Prostate gland (tissue), 2 donors: ENCODE data around the gene COL4A3.

Experiments
- POLR2AphosphoS5 ChIP-seq: sonication (generic); formaldehyde crosslinking; IDR thresholded peaks from one replicate; pipeline ENCODE4 v1.6.1; 2017; ENCODE audit warnings: antibody characterized with exemption
- TF ChIP-seq, protein P1 (sequence below), 4 experiments: fragments of 200-600 bp in 2 of 4; fragments of 450-650 bp in 2 of 4; sonication (generic) in 2 of 4; IDR thresholded peaks; 1 replicate in 3 of 4; 2 replicates in 1 of 4; pipeline ENCODE4 v1.5.1; 2016 to 2019; ENCODE audit warnings: antibody characterized with exemption in 4 of 4, mild to moderate bottlenecking in 2 of 4, moderate library complexity in 2 of 4

DNA sequence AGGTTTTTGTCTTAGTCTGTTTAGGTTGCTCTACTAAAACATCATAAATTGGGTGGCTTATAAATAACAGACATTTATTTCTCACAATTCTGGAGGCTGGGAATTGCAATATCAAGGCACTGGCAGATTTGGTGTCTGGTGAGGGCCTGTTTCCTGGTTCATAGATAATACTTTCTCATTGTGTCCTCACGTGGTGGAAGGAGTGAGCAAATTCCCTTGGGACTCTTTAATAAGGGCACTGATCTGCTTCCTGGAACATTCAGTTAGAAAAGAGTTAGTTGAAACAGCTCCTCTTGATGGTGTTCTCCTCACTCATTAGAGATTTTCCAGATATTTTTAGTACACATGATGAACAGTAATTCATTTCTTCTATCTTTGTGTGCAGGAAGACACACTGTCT lies 22.3 kb downstream of the COL4A3 start:
- TF ChIP-seq POLR2AphosphoS5, result no peak
- TF ChIP-seq, protein P1, sequence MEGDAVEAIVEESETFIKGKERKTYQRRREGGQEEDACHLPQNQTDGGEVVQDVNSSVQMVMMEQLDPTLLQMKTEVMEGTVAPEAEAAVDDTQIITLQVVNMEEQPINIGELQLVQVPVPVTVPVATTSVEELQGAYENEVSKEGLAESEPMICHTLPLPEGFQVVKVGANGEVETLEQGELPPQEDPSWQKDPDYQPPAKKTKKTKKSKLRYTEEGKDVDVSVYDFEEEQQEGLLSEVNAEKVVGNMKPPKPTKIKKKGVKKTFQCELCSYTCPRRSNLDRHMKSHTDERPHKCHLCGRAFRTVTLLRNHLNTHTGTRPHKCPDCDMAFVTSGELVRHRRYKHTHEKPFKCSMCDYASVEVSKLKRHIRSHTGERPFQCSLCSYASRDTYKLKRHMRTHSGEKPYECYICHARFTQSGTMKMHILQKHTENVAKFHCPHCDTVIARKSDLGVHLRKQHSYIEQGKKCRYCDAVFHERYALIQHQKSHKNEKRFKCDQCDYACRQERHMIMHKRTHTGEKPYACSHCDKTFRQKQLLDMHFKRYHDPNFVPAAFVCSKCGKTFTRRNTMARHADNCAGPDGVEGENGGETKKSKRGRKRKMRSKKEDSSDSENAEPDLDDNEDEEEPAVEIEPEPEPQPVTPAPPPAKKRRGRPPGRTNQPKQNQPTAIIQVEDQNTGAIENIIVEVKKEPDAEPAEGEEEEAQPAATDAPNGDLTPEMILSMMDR (IDR thresholded peaks at IDR 0.05), result no peak
